A673 (cell line): ENCODE results near the gene PAK5. TPM values are rescaled to one million over a fixed set of nuclear protein-coding genes. Genes with fewer than 3 reads are reported as not detected.
A peak's percentile ranks its signal among the peaks of the same experiment; 100 is the strongest.

ENCODE experiments used
- BruUV-seq: library from RNA; stranded (reverse); fragments of 400-500 nt; replicated peaks from 2 replicates; lab custom pipeline; 2021; lab: Mats Ljungman, UMichigan
- CTCF ChIA-PET: fragments of 300-600 bp; sonication (Branson Sonifier 250); formaldehyde crosslinking; loops from one replicate; lab custom pipeline; 2022; ENCODE audit warnings: antibody characterized with exemption; lab: Charles Lee
- POLR2A ChIA-PET: fragments of 300-600 bp; sonication (Branson Sonifier 250); formaldehyde crosslinking; loops from one replicate; lab custom pipeline; 2022; ENCODE audit warnings: antibody characterized with exemption; ENCODE audit not compliant: low non-redundant PET; lab: Charles Lee
- DNase-seq: peaks from one replicate; pipeline ENCODE4 v3.0.0-alpha.2; 2015; ENCODE audit warnings: low spot score
- H3K27ac ChIP-seq: fragments of 200-600 bp; sonication (generic); 2 replicates; pipeline ENCODE4 v1.5.1; 2016; ENCODE audit warnings: mixed run types, low read depth, mild to moderate bottlenecking, mixed read lengths, antibody characterized with exemption, low read length; ENCODE audit not compliant: poor library complexity, severe bottlenecking
- H3K27me3 ChIP-seq: fragments of 200-600 bp; sonication (generic); replicated peaks from 2 replicates; pipeline ENCODE4 v1.6.1; 2017; ENCODE audit warnings: mixed run types, low read depth, mild to moderate bottlenecking, mixed read lengths, antibody characterized with exemption, low read length; ENCODE audit not compliant: insufficient read depth, poor library complexity
- H3K36me3 ChIP-seq: fragments of 200-600 bp; sonication (generic); 2 replicates; pipeline ENCODE4 v1.6.1; 2016; ENCODE audit warnings: mixed run types, mild to moderate bottlenecking, mixed read lengths, antibody characterized with exemption, low read length; ENCODE audit not compliant: insufficient read depth, poor library complexity, severe bottlenecking
- H3K4me1 ChIP-seq: fragments of 200-600 bp; sonication (generic); 2 replicates; pipeline ENCODE4 v1.6.1; 2017; ENCODE audit warnings: mixed run types, mild to moderate bottlenecking, mixed read lengths, antibody characterized with exemption, low read length; ENCODE audit not compliant: insufficient read depth, poor library complexity, severe bottlenecking
- H3K4me3 ChIP-seq: fragments of 200-600 bp; sonication (generic); 2 replicates; pipeline ENCODE4 v1.5.1; 2016; ENCODE audit warnings: low read depth, mixed run types, mild to moderate bottlenecking, mixed read lengths, low read length; ENCODE audit not compliant: poor library complexity, severe bottlenecking
- H3K9me3 ChIP-seq: fragments of 200-600 bp; sonication (generic); 2 replicates; pipeline ENCODE4 v1.6.1; 2016; ENCODE audit warnings: mixed run types, low read depth, mild to moderate bottlenecking, mixed read lengths, antibody characterized with exemption, low read length; ENCODE audit not compliant: poor library complexity, severe bottlenecking
- EZH2 ChIP-seq: fragments of 200-600 bp; sonication (generic); IDR thresholded peaks from 2 replicates; pipeline ENCODE4 v1.6.1; 2017; ENCODE audit warnings: borderline replicate concordance, low read depth, mild to moderate bottlenecking, mixed read lengths, antibody characterized with exemption, low read length; ENCODE audit not compliant: poor library complexity, severe bottlenecking
- intact Hi-C: fragments of 100-400 bp; cut with micrococcal nuclease; formaldehyde crosslinking; loops from one replicate; pipeline ENCODE4 v1.10.0; 2022; ENCODE audit not compliant: unreplicated experiment
- total RNA-seq: library from RNA; stranded (reverse); gene quantifications from 2 replicates; pipeline ENCODE4 v1.2.3, GENCODE V29; 2021
- TF ChIP-seq, protein P1 (sequence below): fragments of 300-800, 200-600 bp; sonication (generic); conservative IDR thresholded peaks from 2 replicates; pipeline ENCODE4 v1.5.1; 2017; ENCODE audit warnings: low read depth, mild to moderate bottlenecking, antibody characterized with exemption, low read length, moderate library complexity, mixed read lengths

The PAK5 gene
- total RNA-seq, 1 experiment from 2014 or later: not detected

DNA sequence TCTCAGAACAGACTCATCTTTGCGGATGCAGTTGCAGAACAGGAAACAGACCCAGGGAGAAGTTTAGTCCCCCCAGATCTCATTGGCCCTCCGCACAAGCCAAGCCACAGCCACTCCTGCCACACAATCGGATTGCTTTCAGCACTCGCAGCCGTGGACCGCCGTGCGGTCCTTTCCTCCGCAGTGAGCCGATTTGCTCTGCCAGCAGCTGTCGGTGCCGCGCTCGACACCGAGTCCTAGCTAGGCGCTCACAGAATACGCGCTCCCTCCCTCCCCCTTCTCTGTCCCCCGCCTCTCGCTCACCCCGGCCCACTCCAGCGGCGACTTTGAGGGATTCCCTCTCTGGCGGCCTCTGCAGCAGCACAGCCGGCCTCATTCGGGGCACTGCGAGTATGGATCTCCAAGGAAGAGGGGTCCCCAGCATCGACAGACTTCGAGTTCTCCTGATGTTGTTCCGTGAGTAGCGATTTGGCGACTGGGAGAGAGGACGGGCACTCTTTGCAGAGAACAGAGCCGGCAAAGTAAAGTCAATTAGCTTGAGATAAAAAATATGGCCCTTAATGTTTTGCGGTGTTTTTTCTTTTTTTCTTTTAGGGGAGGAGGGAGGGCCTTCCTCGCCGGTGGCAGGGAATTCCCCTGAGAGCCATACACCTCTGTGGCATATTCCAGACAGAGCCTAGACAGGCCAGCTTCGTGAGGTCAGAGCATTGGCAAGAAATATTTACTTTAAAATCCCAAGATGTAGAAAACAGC lies 324.2 kb downstream of the PAK5 start, which contains the start of gene LAMP5:
Gene LAMP5, plus strand, starts transcription at position 130 of the 753 bp plus-strand sequence. Its CDS starts 263 bp downstream, at position 393.
- Histone ChIP-seq H3K27me3 (peaks cover 74% of the 10 kb centered on the region), H3K27ac (no peak within 1 kb of the TSS), H3K36me3 (no peaks in the 10 kb centered on the region), H3K4me3 (no peak within 1 kb of the TSS), H3K9me3 (no peaks in the 10 kb centered on the region), H3K4me1 (no peaks in the 10 kb centered on the region)
- no TSS peak for BruUV-seq
- ChIA-PET CTCF (no interaction called here), POLR2A (interaction anchor here (0.6 kb wide), 1 partner anchor 168 kb away, joined by 3 read pairs; no protein-coding TSS in a partner anchor)
- intact Hi-C loops: no loop called here
- peak; percentile 39 for DNase-seq
- TF ChIP-seq, protein P1, sequence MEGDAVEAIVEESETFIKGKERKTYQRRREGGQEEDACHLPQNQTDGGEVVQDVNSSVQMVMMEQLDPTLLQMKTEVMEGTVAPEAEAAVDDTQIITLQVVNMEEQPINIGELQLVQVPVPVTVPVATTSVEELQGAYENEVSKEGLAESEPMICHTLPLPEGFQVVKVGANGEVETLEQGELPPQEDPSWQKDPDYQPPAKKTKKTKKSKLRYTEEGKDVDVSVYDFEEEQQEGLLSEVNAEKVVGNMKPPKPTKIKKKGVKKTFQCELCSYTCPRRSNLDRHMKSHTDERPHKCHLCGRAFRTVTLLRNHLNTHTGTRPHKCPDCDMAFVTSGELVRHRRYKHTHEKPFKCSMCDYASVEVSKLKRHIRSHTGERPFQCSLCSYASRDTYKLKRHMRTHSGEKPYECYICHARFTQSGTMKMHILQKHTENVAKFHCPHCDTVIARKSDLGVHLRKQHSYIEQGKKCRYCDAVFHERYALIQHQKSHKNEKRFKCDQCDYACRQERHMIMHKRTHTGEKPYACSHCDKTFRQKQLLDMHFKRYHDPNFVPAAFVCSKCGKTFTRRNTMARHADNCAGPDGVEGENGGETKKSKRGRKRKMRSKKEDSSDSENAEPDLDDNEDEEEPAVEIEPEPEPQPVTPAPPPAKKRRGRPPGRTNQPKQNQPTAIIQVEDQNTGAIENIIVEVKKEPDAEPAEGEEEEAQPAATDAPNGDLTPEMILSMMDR: no peak
- TF ChIP-seq EZH2: peak; percentile 70

DNA sequence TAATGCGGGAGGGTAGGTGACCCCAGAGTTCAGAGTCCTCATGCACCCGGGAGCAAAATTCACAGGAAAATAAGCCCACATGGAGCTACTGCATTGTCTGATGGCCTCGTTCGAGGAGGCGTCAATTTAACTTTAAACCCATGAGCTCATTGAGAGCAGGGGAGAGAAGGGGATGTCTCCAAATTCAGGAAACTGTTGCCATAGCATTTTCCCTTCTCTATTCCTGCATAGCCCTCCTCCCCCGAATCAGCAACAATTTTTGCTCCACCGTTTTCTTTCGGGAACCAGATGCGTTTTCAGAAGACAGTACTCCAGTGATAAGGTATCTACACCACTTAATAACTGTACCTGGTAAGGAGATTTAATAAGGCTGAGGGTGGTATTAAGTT lies 324.8 kb downstream of the PAK5 start:
- ChIA-PET CTCF (no interaction called here), POLR2A (interaction anchor here (0.6 kb wide), 1 partner anchor 168 kb away, joined by 3 read pairs; no protein-coding TSS in a partner anchor)
- Histone ChIP-seq H3K4me1 (no peaks in the 10 kb centered on the region), H3K36me3 (no peaks in the 10 kb centered on the region), H3K9me3 (no peaks in the 10 kb centered on the region), H3K27ac (no peak overlapping the region), H3K4me3 (no peak overlapping the region), H3K27me3 (peaks cover 77% of the 10 kb centered on the region)
- intact Hi-C loops: no loop called here
- no TSS peak for BruUV-seq
- TF ChIP-seq EZH2: no peak
- TF ChIP-seq, protein P1: no peak
- DNase-seq: no peak

DNA sequence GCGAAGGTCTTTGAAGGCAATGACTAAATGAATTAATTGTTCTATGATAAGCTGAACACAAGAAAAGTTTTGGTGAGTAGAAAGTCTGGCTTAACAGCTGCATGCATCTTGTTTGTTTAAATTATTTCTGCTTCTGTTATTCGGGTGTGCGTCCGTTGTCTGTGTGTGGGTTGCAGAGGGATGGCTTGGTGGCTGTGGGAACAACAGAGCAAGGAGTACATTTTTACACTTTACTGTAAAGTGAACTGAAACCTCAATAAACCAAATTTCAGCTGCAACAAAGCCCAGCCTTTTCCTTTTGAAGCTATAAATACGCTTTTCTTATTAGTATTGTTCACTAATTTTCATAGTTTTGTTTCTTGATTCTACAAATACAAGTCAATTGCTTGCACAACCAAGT lies 328.0 kb downstream of the PAK5 start:
- BruUV-seq: no TSS peak
- no peak overlapping the region for H3K4me3 ChIP-seq
- ChIA-PET POLR2A (no interaction called here), CTCF (no interaction called here)
- no peak for TF ChIP-seq EZH2
- TF ChIP-seq, protein P1: no peak
- intact Hi-C loops: no loop called here
- DNase-seq: no peak
- H3K9me3 ChIP-seq: no peaks in the 10 kb centered on the region
- H3K27me3 ChIP-seq: peaks cover 70% of the 10 kb centered on the region
- no peak overlapping the region for H3K27ac ChIP-seq
- H3K36me3 ChIP-seq: no peaks in the 10 kb centered on the region
- H3K4me1 ChIP-seq: no peaks in the 10 kb centered on the region
